Measurements from ENCODE around the gene DSG3. TPM values are rescaled to one million over a fixed set of nuclear protein-coding genes. Genes with fewer than 3 reads are reported as not detected.

Gene DSG3
- total RNA-seq, 4 donors from 2014 or later = 513 to 856 (median 737) TPM

DNA sequence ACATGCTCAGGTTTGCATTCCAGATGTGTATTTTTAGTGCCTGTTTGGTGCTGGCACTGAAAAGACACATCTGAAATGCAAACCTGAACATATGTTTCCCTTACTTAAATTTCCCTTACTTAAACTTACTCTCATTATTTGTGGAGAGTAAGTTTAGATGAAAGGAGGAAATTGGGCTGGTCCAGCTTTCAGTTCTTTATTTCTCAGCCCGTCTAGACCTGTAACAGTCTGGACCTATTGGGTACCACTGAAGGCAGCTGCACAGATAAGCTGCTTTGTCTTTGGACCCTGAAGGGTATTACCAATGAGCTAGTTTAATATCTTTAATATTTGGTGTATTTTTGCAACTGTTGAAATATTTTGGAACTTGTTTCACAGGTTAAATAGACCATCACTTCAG lies 17.0 kb upstream of the DSG3 start:
- Histone ChIP-seq H3K4me3 (no peak overlapping the region), H3K4me1 (peaks cover 0 to 33% (median 5%) of the 10 kb centered on the region in 3 donors), H3K27me3 (no peaks in the 10 kb centered on the region), H3K9me3 (no peaks in the 10 kb centered on the region), H3K36me3 (no peaks in the 10 kb centered on the region), H3K27ac (peak overlapping the region; percentile 72 to 88 (median 77))
- intact Hi-C loops (cut with DNase I) = no loop called here
- DNase-seq = no peak
- 22 to 24% methylated on average over 1 of the region's 1 CpG for WGBS, 2 donors
- TF ChIP-seq, protein P1, sequence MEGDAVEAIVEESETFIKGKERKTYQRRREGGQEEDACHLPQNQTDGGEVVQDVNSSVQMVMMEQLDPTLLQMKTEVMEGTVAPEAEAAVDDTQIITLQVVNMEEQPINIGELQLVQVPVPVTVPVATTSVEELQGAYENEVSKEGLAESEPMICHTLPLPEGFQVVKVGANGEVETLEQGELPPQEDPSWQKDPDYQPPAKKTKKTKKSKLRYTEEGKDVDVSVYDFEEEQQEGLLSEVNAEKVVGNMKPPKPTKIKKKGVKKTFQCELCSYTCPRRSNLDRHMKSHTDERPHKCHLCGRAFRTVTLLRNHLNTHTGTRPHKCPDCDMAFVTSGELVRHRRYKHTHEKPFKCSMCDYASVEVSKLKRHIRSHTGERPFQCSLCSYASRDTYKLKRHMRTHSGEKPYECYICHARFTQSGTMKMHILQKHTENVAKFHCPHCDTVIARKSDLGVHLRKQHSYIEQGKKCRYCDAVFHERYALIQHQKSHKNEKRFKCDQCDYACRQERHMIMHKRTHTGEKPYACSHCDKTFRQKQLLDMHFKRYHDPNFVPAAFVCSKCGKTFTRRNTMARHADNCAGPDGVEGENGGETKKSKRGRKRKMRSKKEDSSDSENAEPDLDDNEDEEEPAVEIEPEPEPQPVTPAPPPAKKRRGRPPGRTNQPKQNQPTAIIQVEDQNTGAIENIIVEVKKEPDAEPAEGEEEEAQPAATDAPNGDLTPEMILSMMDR (IDR thresholded peaks at IDR 0.05) = no peak
- no peak for TF ChIP-seq POLR2A (IDR thresholded peaks at IDR 0.05)

DNA sequence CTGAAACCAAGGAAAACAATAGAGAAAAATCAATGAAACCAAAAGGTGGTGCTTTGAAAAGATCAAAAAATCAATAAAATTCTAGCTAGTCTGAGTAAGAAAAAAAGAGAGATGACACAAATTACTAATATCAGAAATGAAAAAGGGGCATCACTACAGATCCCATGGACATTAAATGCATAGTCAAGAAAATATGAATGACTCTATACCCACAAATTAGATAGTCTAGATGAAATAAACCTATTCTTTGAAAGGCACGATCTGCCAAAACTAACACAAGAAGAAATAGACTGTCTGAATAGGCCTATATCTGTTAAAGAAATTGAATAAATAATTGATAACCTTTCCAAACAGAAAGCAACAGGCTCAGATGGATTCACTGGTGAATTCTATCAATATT lies 15.2 kb upstream of the DSG3 start:
- peaks cover 0 to 33% (median 5%) of the 10 kb centered on the region in 3 donors for H3K4me1 ChIP-seq
- H3K27ac ChIP-seq = no peak overlapping the region
- H3K36me3 ChIP-seq = no peaks in the 10 kb centered on the region
- no peaks in the 10 kb centered on the region for H3K27me3 ChIP-seq
- no peak overlapping the region for H3K4me3 ChIP-seq
- TF ChIP-seq, protein P1 (IDR thresholded peaks at IDR 0.05) = no peak
- no peak for TF ChIP-seq POLR2A (IDR thresholded peaks at IDR 0.05)
- 81 to 82% methylated on average over 1 of the region's 1 CpG for WGBS, 2 donors
- DNase-seq = no peak
- no peaks in the 10 kb centered on the region for H3K9me3 ChIP-seq
- intact Hi-C loops (cut with DNase I) = no loop called here

DNA sequence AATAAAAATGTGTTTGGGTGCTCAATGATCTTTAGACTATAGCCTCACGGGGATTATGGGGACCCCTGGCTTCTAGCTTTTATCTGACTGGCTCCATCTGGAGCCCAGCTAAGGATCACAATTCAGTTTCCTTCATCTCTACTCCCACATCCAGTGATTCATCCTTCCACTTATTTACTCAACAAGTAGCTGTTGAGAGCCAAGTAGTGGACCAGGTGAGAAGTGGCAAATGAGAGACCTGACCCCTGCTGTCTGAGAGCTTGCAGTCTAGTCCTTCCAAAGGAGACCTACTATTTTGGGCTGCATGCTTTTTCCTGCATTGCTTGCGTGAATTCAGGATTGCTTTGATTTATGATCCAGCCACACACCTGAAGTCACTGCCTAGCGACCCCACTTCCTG lies 10.7 kb upstream of the DSG3 start:
- no peaks in the 10 kb centered on the region for H3K36me3 ChIP-seq
- H3K9me3 ChIP-seq = no peaks in the 10 kb centered on the region
- intact Hi-C loops (cut with DNase I) = no loop called here
- 77 to 80% methylated on average over 2 to 3 of the region's 3 CpGs for WGBS, 2 donors
- no peak for DNase-seq
- peaks cover 0 to 18% (median 0%) of the 10 kb centered on the region in 3 donors for H3K4me1 ChIP-seq
- no peak overlapping the region for H3K4me3 ChIP-seq
- H3K27me3 ChIP-seq = no peaks in the 10 kb centered on the region
- TF ChIP-seq, protein P1 (IDR thresholded peaks at IDR 0.05) = no peak
- TF ChIP-seq POLR2A (IDR thresholded peaks at IDR 0.05) = no peak
- H3K27ac ChIP-seq = no peak overlapping the region

DNA sequence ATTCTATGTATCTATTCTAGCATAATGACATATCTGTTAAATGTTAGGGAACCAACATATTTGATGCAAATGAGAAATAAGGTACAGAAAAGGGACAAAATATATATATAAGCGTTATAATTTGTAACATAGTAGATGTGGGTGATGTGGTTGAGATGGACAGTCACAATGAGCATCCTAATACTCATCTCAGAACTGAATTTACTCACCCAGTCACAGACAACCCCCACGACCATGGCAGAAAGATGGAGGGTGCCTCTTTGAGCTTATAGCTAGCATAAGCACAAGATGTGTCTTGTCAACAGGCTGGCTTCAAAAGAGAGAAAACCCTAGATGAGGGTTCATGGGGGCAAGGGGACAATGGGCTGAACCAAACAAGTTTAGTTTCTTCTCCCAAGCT lies 9.1 kb upstream of the DSG3 start:
- Histone ChIP-seq H3K4me3 (no peak overlapping the region), H3K27me3 (no peaks in the 10 kb centered on the region), H3K4me1 (peaks cover 0 to 32% (median 0%) of the 10 kb centered on the region in 3 donors), H3K27ac (no peak overlapping the region), H3K36me3 (no peaks in the 10 kb centered on the region), H3K9me3 (no peaks in the 10 kb centered on the region)
- DNase-seq = no peak
- intact Hi-C loops (cut with DNase I) = no loop called here
- TF ChIP-seq, protein P1 (IDR thresholded peaks at IDR 0.05) = no peak
- no peak for TF ChIP-seq POLR2A (IDR thresholded peaks at IDR 0.05)
- WGBS, 2 donors = 71 to 73% methylated on average over 2 of the region's 2 CpGs

DNA sequence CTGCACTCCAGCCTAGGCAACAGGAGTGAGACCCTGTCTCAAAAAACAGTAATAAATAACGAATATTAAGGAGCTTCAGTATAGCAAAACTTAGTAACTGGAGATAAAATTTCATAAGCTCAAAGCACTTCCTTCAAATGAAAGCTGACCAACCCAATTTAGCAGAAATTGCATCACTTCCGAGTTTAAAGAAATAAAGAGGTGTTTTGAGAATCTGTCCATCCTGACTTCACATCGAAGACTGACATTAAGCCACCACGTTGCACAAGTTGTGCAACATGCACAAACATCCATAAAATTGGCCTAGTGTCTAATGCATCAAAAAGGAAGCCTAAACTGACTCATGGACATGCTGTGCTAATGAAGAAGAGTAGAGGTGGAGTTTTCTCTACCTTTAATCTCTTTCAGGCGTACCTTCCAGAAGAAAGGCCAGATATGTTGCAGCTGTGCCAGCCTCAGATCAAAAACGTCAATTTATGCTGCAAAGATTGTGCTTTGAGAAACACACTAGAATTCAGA lies 7.7 kb upstream of the DSG3 start:
- Histone ChIP-seq H3K27ac (peak overlapping the region in 3 of 4 donors; percentile 77 to 88 (median 88)), H3K27me3 (no peaks in the 10 kb centered on the region), H3K36me3 (no peaks in the 10 kb centered on the region), H3K4me3 (no peak overlapping the region), H3K9me3 (no peaks in the 10 kb centered on the region), H3K4me1 (peaks cover 0 to 33% (median 0%) of the 10 kb centered on the region in 3 donors)
- intact Hi-C loops (cut with DNase I) = no loop called here
- DNase-seq = no peak
- TF ChIP-seq, protein P1 (IDR thresholded peaks at IDR 0.05) = no peak
- TF ChIP-seq POLR2A (IDR thresholded peaks at IDR 0.05) = peak in 1 of 4 donors; percentile 24
- WGBS, 2 donors = 36 to 53% methylated on average over 6 of the region's 6 CpGs
